Mesendoderm (in vitro differentiated cells): ENCODE measurements around the gene RHEX.

Experiments used
- DNase-seq: peaks from one replicate; pipeline ENCODE4 v3.0.0; 2013
- H2AK5ac ChIP-seq: 2 replicates; pipeline ENCODE4 v1.6.1; 2013; ENCODE audit warnings: low read length, inconsistent platforms
- H2BK120ac ChIP-seq: 2 replicates; pipeline ENCODE4 v1.6.1; 2013; ENCODE audit warnings: low read depth, mild to moderate bottlenecking, low read length, moderate library complexity, mixed read lengths
- H2BK15ac ChIP-seq: replicated peaks from 2 replicates; pipeline ENCODE4 v1.6.1; 2013; ENCODE audit warnings: low read depth, mild to moderate bottlenecking, moderate library complexity
- H2BK5ac ChIP-seq: 2 replicates; pipeline ENCODE4 v1.6.1; 2013; ENCODE audit warnings: low read length, inconsistent platforms
- H3K18ac ChIP-seq: 2 replicates; pipeline ENCODE4 v1.6.1; 2013; ENCODE audit warnings: mild to moderate bottlenecking, low read length, mixed read lengths
- H3K23ac ChIP-seq: one replicate; pipeline ENCODE4 v1.6.1; 2013; ENCODE audit warnings: low read length
- H3K27ac ChIP-seq: 2 replicates; pipeline ENCODE4 v1.5.1; 2013; ENCODE audit warnings: low read depth, mild to moderate bottlenecking, inconsistent platforms, low read length, moderate library complexity
- H3K27me3 ChIP-seq: 2 replicates; pipeline ENCODE4 v1.6.1; 2013; ENCODE audit warnings: low read length, control low read depth, mild to moderate bottlenecking, inconsistent platforms; ENCODE audit not compliant: insufficient read depth, poor library complexity
- H3K36me3 ChIP-seq: 2 replicates; pipeline ENCODE4 v1.6.1; 2013; ENCODE audit warnings: low read length, inconsistent platforms; ENCODE audit not compliant: control insufficient read depth, insufficient read depth
- H3K4ac ChIP-seq: one replicate; pipeline ENCODE4 v1.6.1; 2013; ENCODE audit warnings: low read depth, mild to moderate bottlenecking, low read length, moderate library complexity
- H3K4me1 ChIP-seq: 2 replicates; pipeline ENCODE4 v1.6.1; 2013; ENCODE audit warnings: low read depth, low read length, inconsistent platforms; ENCODE audit not compliant: control insufficient read depth
- H3K4me2 ChIP-seq: 2 replicates; pipeline ENCODE4 v1.6.1; 2013; ENCODE audit warnings: low read length
- H3K4me3 ChIP-seq: 2 replicates; pipeline ENCODE4 v1.5.1; 2013; ENCODE audit warnings: mild to moderate bottlenecking, low read length
- H3K56ac ChIP-seq: one replicate; pipeline ENCODE4 v1.6.1; 2013; ENCODE audit warnings: low read length
- H3K79me1 ChIP-seq: 2 replicates; pipeline ENCODE4 v1.6.1; 2013; ENCODE audit warnings: low read length, inconsistent platforms
- H3K79me2 ChIP-seq: 2 replicates; pipeline ENCODE4 v1.6.1; 2013; ENCODE audit warnings: mild to moderate bottlenecking, low read length; ENCODE audit not compliant: control insufficient read depth, insufficient read depth
- H3K9ac ChIP-seq: 2 replicates; pipeline ENCODE4 v1.6.1; 2013; ENCODE audit warnings: low read length, inconsistent platforms
- H4K5ac ChIP-seq: one replicate; pipeline ENCODE4 v1.6.1; 2013; ENCODE audit warnings: low read length
- H4K8ac ChIP-seq: one replicate; pipeline ENCODE4 v1.6.1; 2013; ENCODE audit warnings: low read depth, mild to moderate bottlenecking, control low read depth, low read length, moderate library complexity
- WGBS: extraction: QIAGEN DNeasy Blood & Tissue Kit; methylation state at CpG from one replicate; pipeline ENCODE4 v1.1.7; 2013; ENCODE audit warnings: low lambda C conversion rate, missing lambda C conversion rate; ENCODE audit not compliant: insufficient coverage; ENCODE audit errors: extremely low coverage; 5-methylcytosine and 5-hydroxymethylcytosine counted together

The RHEX gene

GRCh38 chr1:206014601-206015000 lies 38.4 kb upstream of the RHEX start:
- Histone ChIP-seq H3K79me2 (no peaks in the 10 kb centered on the region), H2BK15ac (no peak overlapping the region), H2BK5ac (no peak overlapping the region), H3K56ac (no peak overlapping the region), H2BK120ac (no peak overlapping the region), H4K8ac (no peak overlapping the region), H3K23ac (no peak overlapping the region), H3K4me2 (no peak overlapping the region), H3K4ac (no peak overlapping the region), H3K27me3 (no peaks in the 10 kb centered on the region), H3K27ac (no peak overlapping the region), H3K79me1 (no peaks in the 10 kb centered on the region), H3K4me3 (no peak overlapping the region), H3K36me3 (no peaks in the 10 kb centered on the region), H3K4me1 (no peaks in the 10 kb centered on the region), H3K9ac (no peak overlapping the region), H3K18ac (no peak overlapping the region), H2AK5ac (no peak overlapping the region), H4K5ac (no peak overlapping the region)
- no CpG with 5 or more reads among the region's 5 CpGs for WGBS
- no peak for DNase-seq

- Histone ChIP-seq H3K27me3 (no peaks in the 10 kb centered on the region), H4K8ac (no peak overlapping the region), H3K9ac (no peak overlapping the region), H2BK15ac (no peak overlapping the region), H3K27ac (no peak overlapping the region), H2BK5ac (no peak overlapping the region), H3K4ac (no peak overlapping the region), H3K36me3 (no peaks in the 10 kb centered on the region), H3K79me2 (no peaks in the 10 kb centered on the region), H3K18ac (no peak overlapping the region), H3K4me2 (no peak overlapping the region), H3K79me1 (no peaks in the 10 kb centered on the region), H3K4me1 (no peaks in the 10 kb centered on the region), H3K23ac (no peak overlapping the region), H2AK5ac (no peak overlapping the region), H2BK120ac (no peak overlapping the region), H3K56ac (no peak overlapping the region), H4K5ac (no peak overlapping the region), H3K4me3 (no peak overlapping the region)
- WGBS: no CpG with 5 or more reads among the region's 1 CpG
- DNase-seq: no peak
Observed at GRCh38 chr1:206015071-206015470, 37.9 kb upstream of the RHEX start.

GRCh38 chr1:206020393-206021007 lies 32.5 kb upstream of the RHEX start:
- no peak overlapping the region for H3K4me3 ChIP-seq
- H2BK15ac ChIP-seq: no peak overlapping the region
- H3K36me3 ChIP-seq: no peaks in the 10 kb centered on the region
- no peak overlapping the region for H4K5ac ChIP-seq
- no peak for DNase-seq
- H3K4me2 ChIP-seq: no peak overlapping the region
- no peak overlapping the region for H2BK5ac ChIP-seq
- no peaks in the 10 kb centered on the region for H3K79me2 ChIP-seq
- no peak overlapping the region for H2BK120ac ChIP-seq
- no peaks in the 10 kb centered on the region for H3K27me3 ChIP-seq
- no peak overlapping the region for H3K4ac ChIP-seq
- no CpG with 5 or more reads among the region's 4 CpGs for WGBS
- H2AK5ac ChIP-seq: no peak overlapping the region
- H3K56ac ChIP-seq: no peak overlapping the region
- no peak overlapping the region for H3K9ac ChIP-seq
- H3K23ac ChIP-seq: no peak overlapping the region
- H3K4me1 ChIP-seq: no peaks in the 10 kb centered on the region
- H3K79me1 ChIP-seq: no peaks in the 10 kb centered on the region
- no peak overlapping the region for H3K18ac ChIP-seq
- no peak overlapping the region for H3K27ac ChIP-seq
- H4K8ac ChIP-seq: no peak overlapping the region

- H3K9ac ChIP-seq: no peak overlapping the region
- no peak overlapping the region for H3K18ac ChIP-seq
- H3K23ac ChIP-seq: no peak overlapping the region
- H3K56ac ChIP-seq: no peak overlapping the region
- no peak overlapping the region for H3K27ac ChIP-seq
- no peak overlapping the region for H2AK5ac ChIP-seq
- H3K79me2 ChIP-seq: no peaks in the 10 kb centered on the region
- H2BK15ac ChIP-seq: no peak overlapping the region
- H2BK5ac ChIP-seq: no peak overlapping the region
- H3K79me1 ChIP-seq: no peaks in the 10 kb centered on the region
- no peak overlapping the region for H3K4me3 ChIP-seq
- no peaks in the 10 kb centered on the region for H3K36me3 ChIP-seq
- H3K27me3 ChIP-seq: no peaks in the 10 kb centered on the region
- no peak overlapping the region for H4K5ac ChIP-seq
- no peak for DNase-seq
- no peaks in the 10 kb centered on the region for H3K4me1 ChIP-seq
- H2BK120ac ChIP-seq: no peak overlapping the region
- H3K4me2 ChIP-seq: no peak overlapping the region
- no CpG with 5 or more reads among the region's 9 CpGs for WGBS
- H3K4ac ChIP-seq: no peak overlapping the region
- H4K8ac ChIP-seq: no peak overlapping the region
Observed at GRCh38 chr1:206021008-206021625, 31.9 kb upstream of the RHEX start.

- H3K18ac ChIP-seq: no peak overlapping the region
- no peak overlapping the region for H2AK5ac ChIP-seq
- no peak overlapping the region for H3K4me3 ChIP-seq
- H3K4me1 ChIP-seq: no peaks in the 10 kb centered on the region
- no peak overlapping the region for H2BK5ac ChIP-seq
- DNase-seq: no peak
- H3K23ac ChIP-seq: no peak overlapping the region
- no CpG with 5 or more reads among the region's 4 CpGs for WGBS
- H4K8ac ChIP-seq: no peak overlapping the region
- H3K27ac ChIP-seq: no peak overlapping the region
- H3K79me1 ChIP-seq: no peaks in the 10 kb centered on the region
- no peaks in the 10 kb centered on the region for H3K79me2 ChIP-seq
- no peak overlapping the region for H3K4ac ChIP-seq
- no peak overlapping the region for H2BK15ac ChIP-seq
- no peak overlapping the region for H3K4me2 ChIP-seq
- no peak overlapping the region for H3K9ac ChIP-seq
- no peak overlapping the region for H2BK120ac ChIP-seq
- no peaks in the 10 kb centered on the region for H3K36me3 ChIP-seq
- no peaks in the 10 kb centered on the region for H3K27me3 ChIP-seq
- H4K5ac ChIP-seq: no peak overlapping the region
- no peak overlapping the region for H3K56ac ChIP-seq
Observed at GRCh38 chr1:206021626-206022365, 31.2 kb upstream of the RHEX start.
